ENCODE measurements around the gene PKIB.

PKIB gene

DNA sequence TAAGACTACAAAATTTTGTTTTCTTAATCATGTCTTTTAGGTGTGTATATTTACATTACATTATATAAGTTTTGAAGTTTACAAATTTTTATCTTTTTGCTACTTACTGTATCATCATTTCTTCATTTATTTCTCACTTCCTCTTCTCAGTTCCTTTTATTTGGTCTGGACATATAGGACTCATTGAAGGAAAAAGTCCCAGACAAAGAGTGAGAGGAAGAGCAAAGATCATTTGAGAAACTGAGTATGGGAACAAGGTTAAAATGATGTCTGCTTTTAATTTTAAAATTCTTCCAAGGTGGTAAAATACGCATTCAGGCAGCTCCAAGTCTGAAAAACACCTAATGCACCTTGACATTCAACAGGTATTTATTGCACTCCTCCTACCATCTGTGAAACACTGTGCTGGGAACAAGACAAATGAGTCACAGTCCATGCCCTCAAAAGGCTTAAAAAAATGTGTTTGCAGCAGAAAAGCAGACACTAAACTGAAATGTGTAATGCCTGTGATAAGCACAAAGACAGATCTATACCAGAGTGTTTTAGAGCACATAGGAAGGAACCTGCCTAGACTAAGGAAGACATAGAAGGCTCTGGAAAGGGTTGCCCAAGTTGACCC lies 63.2 kb downstream of the PKIB start:
- DNase-seq (ENCODE audit: low read depth, low spot score), result no peak
- CTCF ChIA-PET, result no interaction called here
- TF ChIP-seq, protein P1, sequence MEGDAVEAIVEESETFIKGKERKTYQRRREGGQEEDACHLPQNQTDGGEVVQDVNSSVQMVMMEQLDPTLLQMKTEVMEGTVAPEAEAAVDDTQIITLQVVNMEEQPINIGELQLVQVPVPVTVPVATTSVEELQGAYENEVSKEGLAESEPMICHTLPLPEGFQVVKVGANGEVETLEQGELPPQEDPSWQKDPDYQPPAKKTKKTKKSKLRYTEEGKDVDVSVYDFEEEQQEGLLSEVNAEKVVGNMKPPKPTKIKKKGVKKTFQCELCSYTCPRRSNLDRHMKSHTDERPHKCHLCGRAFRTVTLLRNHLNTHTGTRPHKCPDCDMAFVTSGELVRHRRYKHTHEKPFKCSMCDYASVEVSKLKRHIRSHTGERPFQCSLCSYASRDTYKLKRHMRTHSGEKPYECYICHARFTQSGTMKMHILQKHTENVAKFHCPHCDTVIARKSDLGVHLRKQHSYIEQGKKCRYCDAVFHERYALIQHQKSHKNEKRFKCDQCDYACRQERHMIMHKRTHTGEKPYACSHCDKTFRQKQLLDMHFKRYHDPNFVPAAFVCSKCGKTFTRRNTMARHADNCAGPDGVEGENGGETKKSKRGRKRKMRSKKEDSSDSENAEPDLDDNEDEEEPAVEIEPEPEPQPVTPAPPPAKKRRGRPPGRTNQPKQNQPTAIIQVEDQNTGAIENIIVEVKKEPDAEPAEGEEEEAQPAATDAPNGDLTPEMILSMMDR (IDR thresholded peaks at IDR 0.05; ENCODE audit: insufficient read depth, low read length, missing control alignments), result no peak
- H3K4me3 ChIP-seq (ENCODE audit: low read depth, low read length), result no peak overlapping the region
- POLR2A ChIA-PET, result no interaction called here

DNA sequence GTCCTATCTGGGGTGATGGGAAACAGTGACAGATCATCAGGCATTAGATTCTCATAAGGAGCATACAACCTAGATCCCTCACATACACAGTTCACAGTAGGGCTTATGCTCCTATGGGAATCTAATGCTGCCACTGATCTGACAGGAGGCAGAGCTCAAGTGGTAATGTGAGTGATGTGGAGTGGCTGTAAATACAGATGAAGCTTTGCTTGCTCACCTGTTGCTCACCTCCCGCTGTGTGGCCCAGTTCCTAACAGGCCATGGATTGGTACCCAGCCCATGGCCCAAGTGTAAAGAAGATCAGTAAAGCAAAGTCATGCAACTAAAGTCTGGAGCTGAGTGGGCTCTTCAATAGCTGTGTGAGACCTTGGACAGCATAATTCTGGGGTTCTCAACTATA lies 65.9 kb downstream of the PKIB start:
- TF ChIP-seq, protein P1 (IDR thresholded peaks at IDR 0.05; ENCODE audit: insufficient read depth, low read length, missing control alignments), result no peak
- ChIA-PET CTCF (interaction anchor here (0.9 to 1.8 kb wide), 2 partner anchors 9 to 54 kb away, joined by 3 to 4 read pairs; no protein-coding TSS in a partner anchor), POLR2A (no interaction called here)
- no peak overlapping the region for H3K4me3 ChIP-seq (ENCODE audit: low read depth, low read length)
- DNase-seq (ENCODE audit: low read depth, low spot score), result no peak

DNA sequence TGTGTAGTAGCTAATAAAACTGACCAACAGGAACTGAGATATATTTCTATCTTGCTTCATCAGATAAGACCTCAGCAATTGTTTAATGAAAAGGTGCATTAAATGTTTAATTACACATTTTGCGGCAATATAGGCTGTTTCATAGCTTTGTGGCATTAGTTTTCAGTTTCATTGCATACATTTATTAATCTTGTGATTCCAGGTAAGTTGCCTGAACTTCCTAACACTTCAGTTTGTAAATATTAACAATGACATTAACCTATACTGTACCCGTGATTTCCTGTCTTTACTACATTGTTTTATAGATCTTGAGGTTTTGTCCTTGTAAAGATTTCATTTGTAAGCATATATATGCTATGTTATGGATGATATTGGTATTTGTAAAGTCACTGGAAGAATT lies 66.5 kb downstream of the PKIB start:
- TF ChIP-seq, protein P1 (IDR thresholded peaks at IDR 0.05; ENCODE audit: insufficient read depth, low read length, missing control alignments), result no peak
- ChIA-PET CTCF (interaction anchor here (0.9 to 1.8 kb wide), 3 partner anchors 9 to 54 kb away, joined by 3 to 4 read pairs (median 4); no protein-coding TSS in a partner anchor), POLR2A (no interaction called here)
- no peak for DNase-seq (ENCODE audit: low read depth, low spot score)
- no peak overlapping the region for H3K4me3 ChIP-seq (ENCODE audit: low read depth, low read length)

DNA sequence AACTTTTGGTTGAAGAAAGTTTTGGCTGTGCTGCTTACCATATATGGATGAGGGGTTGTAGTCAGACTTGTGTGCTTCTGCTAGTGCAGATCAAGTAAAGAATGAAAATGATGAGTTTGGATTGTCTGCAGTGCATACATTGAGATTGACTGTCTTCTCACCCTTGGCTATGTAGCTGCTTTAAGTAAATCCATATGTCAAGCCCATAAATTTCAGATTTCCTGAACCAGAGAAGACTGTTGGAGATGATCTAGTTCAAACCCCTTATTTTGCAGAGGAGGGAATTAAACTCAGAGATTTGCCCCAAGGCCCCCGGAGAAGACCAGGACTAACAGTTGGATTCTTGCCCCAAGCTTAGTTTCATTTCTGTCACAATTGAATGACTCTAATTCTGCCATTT lies 67.2 kb downstream of the PKIB start:
- TF ChIP-seq, protein P1 (IDR thresholded peaks at IDR 0.05; ENCODE audit: insufficient read depth, low read length, missing control alignments), result no peak
- no peak overlapping the region for H3K4me3 ChIP-seq (ENCODE audit: low read depth, low read length)
- DNase-seq (ENCODE audit: low read depth, low spot score), result no peak
- CTCF ChIA-PET, result interaction anchor here (1.1 to 1.8 kb wide), 3 partner anchors 8 to 162 kb away, joined by 4 to 5 read pairs (median 4); no protein-coding TSS in a partner anchor
- POLR2A ChIA-PET, result no interaction called here

DNA sequence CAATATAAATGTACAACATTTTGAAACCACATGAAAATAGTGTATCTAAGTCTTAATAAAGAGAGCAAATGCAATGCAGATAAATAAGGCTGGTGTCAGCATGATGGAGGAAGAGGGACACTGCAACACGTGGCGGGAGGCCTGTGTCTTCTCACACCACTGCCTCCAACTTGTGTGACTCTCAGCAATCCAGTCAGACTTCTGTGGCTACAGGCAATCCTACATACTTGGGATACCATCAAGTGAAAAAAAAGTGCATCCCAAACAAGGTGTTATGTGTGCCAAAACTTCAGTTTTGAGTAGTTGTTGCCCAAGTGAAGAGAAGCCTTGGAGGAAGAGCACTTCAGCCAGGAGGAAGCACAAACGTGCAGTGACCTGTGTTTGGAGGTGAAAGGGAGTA lies 68.6 kb downstream of the PKIB start:
- no peak overlapping the region for H3K4me3 ChIP-seq (ENCODE audit: low read depth, low read length)
- TF ChIP-seq, protein P1 (IDR thresholded peaks at IDR 0.05; ENCODE audit: insufficient read depth, low read length, missing control alignments), result no peak
- CTCF ChIA-PET, result no interaction called here
- POLR2A ChIA-PET, result no interaction called here
- no peak for DNase-seq (ENCODE audit: low read depth, low spot score)

DNA sequence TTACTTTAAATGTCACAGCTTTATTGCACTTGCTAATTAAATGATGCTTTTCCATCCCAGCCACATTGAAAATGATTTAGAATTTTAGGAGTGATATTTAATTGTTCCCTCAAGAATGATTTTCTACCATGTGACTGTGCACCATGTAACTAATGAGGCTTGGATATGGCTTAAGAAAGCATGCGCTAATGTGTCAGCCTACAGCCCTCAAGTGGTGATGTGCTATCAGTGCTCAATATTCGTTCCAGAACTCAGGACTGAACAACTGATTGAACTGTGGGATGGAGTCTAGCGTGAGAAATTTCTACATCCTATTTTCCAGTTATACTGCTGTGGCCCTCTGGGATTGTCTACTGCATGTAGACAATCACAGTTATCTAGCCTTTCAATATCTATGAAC lies 71.5 kb downstream of the PKIB start:
- ChIA-PET POLR2A (no interaction called here), CTCF (no interaction called here)
- no peak for DNase-seq (ENCODE audit: low read depth, low spot score)
- TF ChIP-seq, protein P1 (IDR thresholded peaks at IDR 0.05; ENCODE audit: insufficient read depth, low read length, missing control alignments), result no peak
- no peak overlapping the region for H3K4me3 ChIP-seq (ENCODE audit: low read depth, low read length)

Measured in AG04449 (cell line).